Brain microvascular endothelial cell (primary cell): ENCODE data around the gene GPR156.

Experiments used
- DNase-seq: peaks from one replicate; pipeline ENCODE4 v3.0.0-alpha.2; 2020
- H3K27ac ChIP-seq: fragments of 250-450 bp; sonication (Bioruptor Pico); 2 replicates; pipeline ENCODE4 v1.5.1; 2020; ENCODE audit warnings: mild to moderate bottlenecking, moderate library complexity
- H3K27me3 ChIP-seq: fragments of 250-450 bp; sonication (Bioruptor Pico); replicated peaks from 2 replicates; pipeline ENCODE4 v1.5.1; 2020; ENCODE audit warnings: mild to moderate bottlenecking
- H3K36me3 ChIP-seq: fragments of 250-450 bp; sonication (Bioruptor Pico); replicated peaks from 2 replicates; pipeline ENCODE4 v1.5.1; 2020; ENCODE audit warnings: mild to moderate bottlenecking
- H3K4me3 ChIP-seq: 2 replicates; pipeline ENCODE4 v1.5.1; 2011; ENCODE audit warnings: low read depth, mild to moderate bottlenecking, control low read depth, low read length, moderate library complexity
- CTCF ChIP-seq: IDR thresholded peaks from 2 replicates; pipeline ENCODE4 v1.5.1; 2011; ENCODE audit warnings: low read depth, mild to moderate bottlenecking, moderate library complexity, low read length, control low read depth, inconsistent platforms; ENCODE audit errors: missing control alignments
- in situ Hi-C: cut with HindIII; loops from 2 replicates; pipeline ENCODE4 v1.10.0; 2017; ENCODE audit warnings: low sequenced_read_pairs, low pct_ligation_motif_present

The GPR156 gene

DNA sequence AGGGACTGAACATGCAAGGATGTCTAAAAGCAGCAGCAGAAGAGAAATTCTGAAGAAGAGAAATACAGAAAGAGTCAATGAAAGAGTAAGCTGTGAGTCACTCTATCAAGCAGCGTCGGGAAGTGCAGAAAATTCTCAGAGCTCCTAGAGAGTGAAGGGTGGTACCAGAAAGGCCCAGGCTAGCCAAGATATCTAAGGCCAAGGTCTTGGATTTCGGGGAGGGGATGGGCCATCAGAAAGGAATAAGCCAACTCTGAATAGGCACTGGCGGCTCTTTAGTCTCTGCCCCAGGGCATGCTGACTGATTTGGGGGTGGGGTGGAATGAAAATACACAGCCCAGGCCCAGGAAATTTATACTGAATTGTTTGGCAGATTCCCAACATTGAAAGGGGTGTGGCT, 70.8 kb downstream of the GPR156 start:
- TF ChIP-seq CTCF = no peak
- Histone ChIP-seq H3K27ac (no peak overlapping the region), H3K27me3 (no peaks in the 10 kb centered on the region), H3K4me3 (no peak overlapping the region), H3K36me3 (no peaks in the 10 kb centered on the region)
- no peak for DNase-seq
- in situ Hi-C loops = no loop called here

- no peaks in the 10 kb centered on the region for H3K36me3 ChIP-seq
- no peak for DNase-seq
- no peaks in the 10 kb centered on the region for H3K27me3 ChIP-seq
- in situ Hi-C loops = no loop called here
- H3K4me3 ChIP-seq = no peak overlapping the region
- H3K27ac ChIP-seq = no peak overlapping the region
- no peak for TF ChIP-seq CTCF
Measured at GRCh38 chr3:120212505-120212904, 72.5 kb downstream of the GPR156 start.

DNA sequence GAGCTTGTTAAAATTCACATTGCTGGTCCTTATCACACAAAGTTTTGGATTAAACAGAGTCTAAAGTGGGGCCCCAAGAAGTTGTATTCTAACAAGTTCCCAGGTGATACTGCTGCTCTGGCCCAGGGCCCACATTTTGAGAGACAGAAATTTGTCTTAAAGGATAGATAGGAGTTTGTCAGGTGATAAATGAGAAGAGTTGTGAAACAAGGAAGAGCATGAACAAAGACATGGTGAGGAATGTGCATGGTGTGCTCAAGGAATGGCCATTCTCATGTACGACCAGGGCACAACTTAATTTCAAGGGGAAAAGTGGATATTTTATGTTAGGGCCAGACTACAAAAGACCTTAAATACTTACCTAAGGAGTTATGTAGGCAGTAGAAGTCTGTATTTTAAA, 75.6 kb downstream of the GPR156 start:
- no peak overlapping the region for H3K27ac ChIP-seq
- DNase-seq = no peak
- H3K36me3 ChIP-seq = no peaks in the 10 kb centered on the region
- in situ Hi-C loops = no loop called here
- H3K27me3 ChIP-seq = no peaks in the 10 kb centered on the region
- no peak for TF ChIP-seq CTCF
- no peak overlapping the region for H3K4me3 ChIP-seq

GRCh38 chr3:120204338-120204737, 80.7 kb downstream of the GPR156 start:
- in situ Hi-C loops = no loop called here
- no peaks in the 10 kb centered on the region for H3K36me3 ChIP-seq
- no peak overlapping the region for H3K27ac ChIP-seq
- TF ChIP-seq CTCF = no peak
- no peaks in the 10 kb centered on the region for H3K27me3 ChIP-seq
- H3K4me3 ChIP-seq = no peak overlapping the region
- DNase-seq = no peak

DNA sequence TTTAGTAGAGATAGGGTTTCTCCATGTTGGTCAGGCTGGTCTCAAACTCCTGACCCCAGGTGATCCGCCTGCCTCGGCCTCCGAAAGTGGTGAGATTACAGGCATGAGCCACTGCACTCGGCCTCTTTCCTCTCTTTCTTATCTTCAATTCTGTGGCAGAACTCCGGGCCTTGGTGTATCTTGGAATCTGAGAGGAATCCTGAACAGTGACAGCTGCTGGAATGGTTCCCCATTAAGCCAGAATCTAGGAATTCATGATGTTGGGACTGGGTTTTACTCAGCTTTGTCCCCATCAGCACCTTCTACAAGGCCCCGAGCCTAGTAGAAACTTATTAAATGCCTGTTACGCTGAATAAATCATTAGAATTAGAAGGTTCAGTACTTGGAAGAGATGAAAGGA, 81.4 kb downstream of the GPR156 start:
- TF ChIP-seq CTCF = no peak
- Histone ChIP-seq H3K27me3 (no peaks in the 10 kb centered on the region), H3K27ac (no peak overlapping the region), H3K36me3 (no peaks in the 10 kb centered on the region), H3K4me3 (no peak overlapping the region)
- in situ Hi-C loops = no loop called here
- no peak for DNase-seq

GRCh38 chr3:120203016-120203415, 82.0 kb downstream of the GPR156 start:
- no peak for TF ChIP-seq CTCF
- no peak overlapping the region for H3K4me3 ChIP-seq
- in situ Hi-C loops = no loop called here
- no peaks in the 10 kb centered on the region for H3K27me3 ChIP-seq
- H3K36me3 ChIP-seq = no peaks in the 10 kb centered on the region
- H3K27ac ChIP-seq = no peak overlapping the region
- peak; percentile 13 for DNase-seq
